Measurements from ENCODE around the gene PPP2R3A.

The PPP2R3A gene

GRCh38 chr3:136022529-136023263 is 57.2 kb downstream of the PPP2R3A start:
- no peak for DNase-seq (ENCODE audit: low read depth in 1 of 2, low spot score in 1 of 2)

GRCh38 chr3:136023264-136023978 is 57.9 kb downstream of the PPP2R3A start:
- DNase-seq (ENCODE audit: low read depth in 1 of 2, low spot score in 1 of 2), result no peak

DNA sequence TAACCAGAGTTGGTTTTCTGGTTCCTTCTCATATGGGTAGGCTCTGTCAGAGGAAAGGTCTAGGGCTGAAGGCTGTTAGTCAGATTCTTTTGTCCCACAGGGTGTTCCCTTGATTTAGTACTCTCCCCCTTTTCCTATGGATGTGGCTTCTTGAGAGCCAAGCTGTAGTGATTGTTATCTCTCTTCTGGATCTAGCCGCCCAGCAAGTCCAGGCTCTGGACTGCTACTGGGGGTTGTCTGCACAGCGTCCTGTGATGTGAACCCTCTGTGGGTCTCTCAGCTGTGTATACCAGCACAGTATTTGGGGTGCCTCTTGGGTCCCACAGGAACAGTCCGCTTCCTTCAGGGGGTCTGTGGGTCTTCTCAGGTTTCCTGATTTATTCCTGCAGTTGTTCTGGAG is 70.8 kb downstream of the PPP2R3A start:
- DNase-seq (ENCODE audit: low read depth in 1 of 2, low spot score in 1 of 2), result no peak

GRCh38 chr3:136038668-136039067 is 73.1 kb downstream of the PPP2R3A start:
- DNase-seq (ENCODE audit: low read depth in 1 of 2, low spot score in 1 of 2), result no peak

- no peak for DNase-seq (ENCODE audit: low read depth in 1 of 2, low spot score in 1 of 2)
These were observed 77.2 kb downstream of the PPP2R3A start for GRCh38 chr3:136042608-136043221.

DNA sequence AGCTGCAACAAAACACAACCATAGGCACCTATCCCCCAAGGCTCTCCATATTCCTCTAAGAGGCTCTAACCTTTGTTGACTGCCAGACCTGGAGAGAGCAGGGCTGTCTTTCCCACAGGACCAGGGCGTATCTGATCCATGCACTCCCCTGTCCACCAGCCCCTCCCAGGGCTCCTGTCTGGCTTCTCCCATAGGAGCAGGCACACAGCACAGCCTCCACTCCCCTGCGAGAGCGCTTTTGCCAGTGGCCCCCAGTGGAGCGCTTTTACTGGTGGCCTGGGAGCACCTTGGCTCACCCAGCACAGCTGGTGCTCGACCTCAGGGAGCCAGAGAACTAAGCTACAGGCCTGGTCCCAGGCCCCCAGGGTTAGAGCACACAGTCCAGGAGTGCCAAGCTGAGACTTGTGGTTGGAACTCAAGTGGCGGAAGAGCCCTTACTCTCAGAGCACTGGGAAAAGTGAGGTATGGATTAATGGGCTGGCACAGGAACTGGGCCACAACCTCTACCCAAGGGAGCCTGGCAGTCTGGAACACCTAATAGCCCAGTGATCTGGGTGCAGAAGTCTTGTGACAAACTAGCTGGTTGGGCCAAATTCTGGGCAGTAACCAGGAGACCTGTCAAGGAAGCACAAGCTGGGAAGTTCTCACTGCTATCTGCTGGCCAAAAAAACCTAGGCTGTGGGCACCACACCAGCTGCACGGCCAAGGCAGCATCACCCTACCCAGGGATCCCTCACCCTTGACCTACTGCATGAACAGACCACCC is 79.6 kb downstream of the PPP2R3A start:
- DNase-seq (ENCODE audit: low read depth in 1 of 2, low spot score in 1 of 2), result no peak

- DNase-seq (ENCODE audit: low read depth in 1 of 2, low spot score in 1 of 2), result no peak
These were observed 82.5 kb downstream of the PPP2R3A start for GRCh38 chr3:136048068-136048467.

DNA sequence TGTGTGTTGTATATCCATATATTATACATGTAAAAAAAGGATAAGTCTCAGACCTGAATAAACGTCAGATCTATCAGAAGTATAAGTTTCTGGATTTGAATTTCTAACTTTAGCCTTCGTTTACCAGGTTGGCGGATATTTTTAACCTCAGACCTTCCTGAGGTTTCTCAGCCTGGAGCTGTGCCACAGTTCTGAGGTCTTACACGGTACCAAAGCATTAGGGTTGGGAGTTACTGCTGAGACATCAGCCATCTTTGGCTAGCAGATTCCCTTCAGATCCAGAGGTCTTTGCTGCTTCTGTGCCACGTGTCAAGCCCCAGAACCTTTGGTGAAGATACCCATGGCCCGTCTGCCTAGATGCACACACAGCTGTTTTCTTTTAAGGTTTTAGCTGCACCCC is 84.7 kb downstream of the PPP2R3A start:
- DNase-seq (ENCODE audit: low read depth in 1 of 2, low spot score in 1 of 2), result no peak

DNA sequence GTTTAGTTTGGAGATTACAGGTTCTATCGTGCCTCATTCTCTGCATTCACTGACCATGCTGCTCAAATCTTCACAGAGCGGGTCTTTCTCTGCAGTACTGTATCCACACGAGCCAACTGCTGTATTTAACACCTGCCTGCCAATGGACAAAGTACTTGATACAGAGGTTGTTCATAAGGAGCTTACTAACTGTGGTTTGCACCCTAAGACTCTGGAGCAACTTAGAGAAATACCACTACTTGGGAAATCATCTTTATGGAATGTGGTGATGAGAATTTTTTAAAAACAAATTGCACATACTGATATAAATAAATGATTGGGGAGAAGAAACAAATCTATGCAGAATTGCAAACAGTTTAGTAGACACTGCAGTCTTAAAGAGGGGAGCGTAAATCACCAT is 90.0 kb downstream of the PPP2R3A start:
- no peak for DNase-seq (ENCODE audit: low read depth in 1 of 2, low spot score in 1 of 2)

GRCh38 chr3:136067211-136067610 is 101.7 kb downstream of the PPP2R3A start:
- no peak for DNase-seq (ENCODE audit: low read depth in 1 of 2, low spot score in 1 of 2)

- no peak for DNase-seq (ENCODE audit: low read depth in 1 of 2, low spot score in 1 of 2)
These were observed 103.2 kb downstream of the PPP2R3A start for GRCh38 chr3:136068708-136069107.

DNA sequence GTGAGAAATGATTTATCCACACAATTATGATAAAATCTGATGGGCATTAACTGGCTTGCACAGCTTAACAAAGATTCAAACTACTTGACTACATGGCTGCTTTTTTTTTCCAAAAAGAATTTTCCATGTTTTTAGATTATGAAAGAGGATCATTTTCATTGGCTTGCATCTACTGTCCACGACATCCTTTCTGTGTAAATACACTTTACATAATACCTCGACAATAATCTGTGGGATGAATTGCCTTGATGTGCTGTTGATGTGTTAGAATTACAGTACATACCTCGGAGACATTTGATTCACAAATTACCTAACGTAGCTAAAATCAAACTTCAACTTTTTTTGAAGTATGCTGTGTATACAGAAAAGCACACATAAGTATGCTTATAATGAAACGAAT is 104.4 kb downstream of the PPP2R3A start:
- DNase-seq (ENCODE audit: low read depth in 1 of 2, low spot score in 1 of 2), result no peak

DNA sequence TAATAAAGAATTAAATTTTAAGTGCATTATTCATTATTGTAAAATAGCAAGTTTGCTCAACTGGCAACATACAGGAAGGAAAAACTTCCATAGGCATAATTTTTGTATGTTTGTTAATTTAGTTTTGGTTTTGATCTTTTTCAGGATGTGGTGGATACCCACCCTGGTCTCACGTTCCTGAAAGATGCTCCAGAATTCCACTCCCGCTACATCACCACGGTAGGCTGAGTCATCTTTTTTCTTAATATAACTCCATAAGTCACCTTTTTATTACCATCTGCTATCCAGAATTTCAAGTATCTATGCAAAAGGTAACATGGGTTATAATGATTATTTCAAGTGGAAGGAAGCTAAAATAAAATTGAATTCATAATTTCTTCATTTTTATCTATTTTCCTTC is 104.8 kb downstream of the PPP2R3A start:
- no peak for DNase-seq (ENCODE audit: low read depth in 1 of 2, low spot score in 1 of 2)

- DNase-seq (ENCODE audit: low read depth in 1 of 2, low spot score in 1 of 2), result no peak
These were observed 105.7 kb downstream of the PPP2R3A start for GRCh38 chr3:136070953-136071949.

- DNase-seq (ENCODE audit: low read depth in 1 of 2, low spot score in 1 of 2), result no peak
These were observed 109.1 kb downstream of the PPP2R3A start for GRCh38 chr3:136074546-136075170.

DNA sequence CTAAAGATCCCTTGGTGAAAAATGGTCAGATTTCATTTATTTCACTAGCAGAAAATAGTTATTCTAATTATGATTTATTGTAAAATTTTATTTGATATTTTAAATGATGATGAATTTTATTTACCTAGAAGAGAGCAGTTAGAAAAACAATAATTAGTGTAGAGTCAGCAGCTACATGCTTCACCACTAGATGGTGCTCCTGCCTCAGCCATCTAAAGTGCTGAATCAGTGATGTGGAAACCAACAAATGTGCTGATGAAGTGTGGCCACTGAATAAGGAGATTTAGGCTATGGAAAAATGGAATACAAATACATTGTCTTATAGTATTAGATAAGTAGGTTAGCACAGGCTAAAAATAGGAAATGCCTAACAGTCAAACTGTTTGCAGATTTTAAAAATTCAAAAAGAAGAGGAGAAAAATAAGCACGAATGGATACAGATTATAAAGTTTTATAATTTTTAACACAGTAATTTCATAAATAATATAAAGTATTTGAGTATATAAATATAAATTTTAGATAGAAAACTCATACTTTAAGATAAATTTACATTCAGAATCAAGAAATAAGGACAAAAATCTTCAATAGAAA is 109.8 kb downstream of the PPP2R3A start:
- DNase-seq (ENCODE audit: low read depth in 1 of 2, low spot score in 1 of 2), result peak; percentile 44

DNA sequence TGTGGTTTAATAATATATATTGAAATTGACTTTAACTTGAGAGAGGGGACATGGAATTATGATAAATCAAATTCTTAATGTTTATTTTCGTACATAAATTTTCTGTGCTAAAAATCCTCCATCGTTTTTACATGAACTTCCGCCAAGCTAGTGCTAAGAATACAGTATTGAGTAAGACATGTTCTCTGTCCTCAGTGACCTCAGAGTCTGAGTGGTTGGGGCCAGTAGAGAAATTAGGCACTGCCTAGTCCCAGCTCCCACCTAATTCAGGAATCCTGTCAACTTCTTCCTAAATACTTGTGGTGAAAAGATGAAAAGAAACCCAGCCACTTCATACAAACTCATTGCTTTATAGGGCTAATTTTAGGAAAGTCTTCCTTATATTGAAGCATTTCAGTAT is 110.3 kb downstream of the PPP2R3A start:
- no peak for DNase-seq (ENCODE audit: low read depth in 1 of 2, low spot score in 1 of 2)

- DNase-seq (ENCODE audit: low read depth in 1 of 2, low spot score in 1 of 2), result no peak
These were observed 113.2 kb downstream of the PPP2R3A start for GRCh38 chr3:136078421-136079364.

Measured in activated T-helper 1 cell treated with anti-CD3 and anti-CD28 coated beads, Interleukin-2, amount 50 U/mL, for 16 hours (primary cell).